Measurements from ENCODE around the gene CD99L2.

DNA sequence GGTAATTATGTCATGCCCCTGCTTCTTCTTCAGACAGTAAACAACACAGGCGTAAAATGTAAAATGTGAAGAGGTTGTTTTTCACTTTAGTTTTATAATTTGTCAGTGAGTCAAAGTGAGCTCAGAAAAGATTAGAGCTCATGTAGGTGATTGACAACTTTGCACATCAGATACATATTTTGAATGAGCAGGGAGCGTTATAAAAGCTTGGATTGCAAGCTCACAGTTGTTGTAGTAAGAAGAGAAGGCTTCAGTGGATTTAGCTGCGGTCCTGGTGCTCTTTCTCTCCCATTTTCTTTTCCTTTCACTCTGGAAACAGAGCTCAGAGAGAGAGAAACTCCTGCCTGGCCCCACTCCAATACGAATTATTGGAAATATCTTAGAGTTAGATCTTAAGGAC, 178.8 kb downstream of the CD99L2 start:
- TF ChIP-seq POLR2AphosphoS5 (IDR thresholded peaks at IDR 0.05; ENCODE audit: low read depth, low read length) (no peak), TCF7L2 (IDR thresholded peaks at IDR 0.05; ENCODE audit: low read depth, low read length) (no peak), SIN3A (IDR thresholded peaks at IDR 0.05; ENCODE audit: borderline replicate concordance, insufficient read depth, low read depth, low read length) (no peak)
- TF ChIP-seq, protein P1, sequence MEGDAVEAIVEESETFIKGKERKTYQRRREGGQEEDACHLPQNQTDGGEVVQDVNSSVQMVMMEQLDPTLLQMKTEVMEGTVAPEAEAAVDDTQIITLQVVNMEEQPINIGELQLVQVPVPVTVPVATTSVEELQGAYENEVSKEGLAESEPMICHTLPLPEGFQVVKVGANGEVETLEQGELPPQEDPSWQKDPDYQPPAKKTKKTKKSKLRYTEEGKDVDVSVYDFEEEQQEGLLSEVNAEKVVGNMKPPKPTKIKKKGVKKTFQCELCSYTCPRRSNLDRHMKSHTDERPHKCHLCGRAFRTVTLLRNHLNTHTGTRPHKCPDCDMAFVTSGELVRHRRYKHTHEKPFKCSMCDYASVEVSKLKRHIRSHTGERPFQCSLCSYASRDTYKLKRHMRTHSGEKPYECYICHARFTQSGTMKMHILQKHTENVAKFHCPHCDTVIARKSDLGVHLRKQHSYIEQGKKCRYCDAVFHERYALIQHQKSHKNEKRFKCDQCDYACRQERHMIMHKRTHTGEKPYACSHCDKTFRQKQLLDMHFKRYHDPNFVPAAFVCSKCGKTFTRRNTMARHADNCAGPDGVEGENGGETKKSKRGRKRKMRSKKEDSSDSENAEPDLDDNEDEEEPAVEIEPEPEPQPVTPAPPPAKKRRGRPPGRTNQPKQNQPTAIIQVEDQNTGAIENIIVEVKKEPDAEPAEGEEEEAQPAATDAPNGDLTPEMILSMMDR (IDR thresholded peaks at IDR 0.05), result no peak
- TF ChIP-seq, protein P2, sequence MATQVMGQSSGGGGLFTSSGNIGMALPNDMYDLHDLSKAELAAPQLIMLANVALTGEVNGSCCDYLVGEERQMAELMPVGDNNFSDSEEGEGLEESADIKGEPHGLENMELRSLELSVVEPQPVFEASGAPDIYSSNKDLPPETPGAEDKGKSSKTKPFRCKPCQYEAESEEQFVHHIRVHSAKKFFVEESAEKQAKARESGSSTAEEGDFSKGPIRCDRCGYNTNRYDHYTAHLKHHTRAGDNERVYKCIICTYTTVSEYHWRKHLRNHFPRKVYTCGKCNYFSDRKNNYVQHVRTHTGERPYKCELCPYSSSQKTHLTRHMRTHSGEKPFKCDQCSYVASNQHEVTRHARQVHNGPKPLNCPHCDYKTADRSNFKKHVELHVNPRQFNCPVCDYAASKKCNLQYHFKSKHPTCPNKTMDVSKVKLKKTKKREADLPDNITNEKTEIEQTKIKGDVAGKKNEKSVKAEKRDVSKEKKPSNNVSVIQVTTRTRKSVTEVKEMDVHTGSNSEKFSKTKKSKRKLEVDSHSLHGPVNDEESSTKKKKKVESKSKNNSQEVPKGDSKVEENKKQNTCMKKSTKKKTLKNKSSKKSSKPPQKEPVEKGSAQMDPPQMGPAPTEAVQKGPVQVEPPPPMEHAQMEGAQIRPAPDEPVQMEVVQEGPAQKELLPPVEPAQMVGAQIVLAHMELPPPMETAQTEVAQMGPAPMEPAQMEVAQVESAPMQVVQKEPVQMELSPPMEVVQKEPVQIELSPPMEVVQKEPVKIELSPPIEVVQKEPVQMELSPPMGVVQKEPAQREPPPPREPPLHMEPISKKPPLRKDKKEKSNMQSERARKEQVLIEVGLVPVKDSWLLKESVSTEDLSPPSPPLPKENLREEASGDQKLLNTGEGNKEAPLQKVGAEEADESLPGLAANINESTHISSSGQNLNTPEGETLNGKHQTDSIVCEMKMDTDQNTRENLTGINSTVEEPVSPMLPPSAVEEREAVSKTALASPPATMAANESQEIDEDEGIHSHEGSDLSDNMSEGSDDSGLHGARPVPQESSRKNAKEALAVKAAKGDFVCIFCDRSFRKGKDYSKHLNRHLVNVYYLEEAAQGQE (IDR thresholded peaks at IDR 0.05; ENCODE audit: insufficient read depth in 1 of 2, low read depth in 2 of 2, low read length in 1 of 2), result no peak
